Mesenchymal stem cell (in vitro differentiated cells and primary cell): Measurements from ENCODE around the gene FNDC3B.

Source experiments
- DNase-seq: peaks from one replicate; pipeline ENCODE4 v3.0.0-alpha.2; 2013
- H2AFZ ChIP-seq: one replicate; pipeline ENCODE4 v1.6.1; 2013; ENCODE audit warnings: low read depth, mild to moderate bottlenecking, control low read depth, inconsistent platforms, low read length, moderate library complexity
- H2AK5ac ChIP-seq: 2 replicates; pipeline ENCODE4 v1.6.1; 2013; ENCODE audit warnings: low read length, moderate library complexity, mild to moderate bottlenecking, inconsistent platforms; ENCODE audit not compliant: severe bottlenecking
- H2BK120ac ChIP-seq: one replicate; pipeline ENCODE4 v1.6.1; 2013; ENCODE audit warnings: low read depth, mild to moderate bottlenecking, inconsistent platforms, low read length, moderate library complexity
- H2BK12ac ChIP-seq, 2 experiments: one replicate each; pipeline ENCODE4 v1.6.1; 2013; ENCODE audit warnings: inconsistent platforms in 2 of 2, low read length in 2 of 2, mild to moderate bottlenecking in 2 of 2, moderate library complexity in 2 of 2, control low read depth in 1 of 2
- H2BK15ac ChIP-seq: one replicate; pipeline ENCODE4 v1.6.1; 2013; ENCODE audit warnings: mild to moderate bottlenecking, low read depth, inconsistent platforms; ENCODE audit not compliant: poor library complexity, severe bottlenecking
- H2BK5ac ChIP-seq: 2 replicates; pipeline ENCODE4 v1.6.1; 2013; ENCODE audit warnings: low read depth, mild to moderate bottlenecking, low read length, control low read depth, inconsistent platforms; ENCODE audit not compliant: poor library complexity, severe bottlenecking
- H3K14ac ChIP-seq, 2 experiments: one replicate each; pipeline ENCODE4 v1.6.1; 2013; ENCODE audit warnings: inconsistent platforms in 2 of 2, low read length in 2 of 2, control low read depth in 1 of 2, mild to moderate bottlenecking in 1 of 2, moderate library complexity in 1 of 2
- H3K18ac ChIP-seq, 2 experiments: one replicate each; pipeline ENCODE4 v1.6.1; 2013; ENCODE audit warnings: inconsistent platforms in 2 of 2, low read length in 2 of 2, control low read depth in 1 of 2, low read depth in 1 of 2, mild to moderate bottlenecking in 1 of 2
- H3K23ac ChIP-seq, 2 experiments: one replicate each; pipeline ENCODE4 v1.6.1; 2013; ENCODE audit warnings: inconsistent platforms in 2 of 2, low read length in 2 of 2, mild to moderate bottlenecking in 2 of 2, moderate library complexity in 2 of 2, control low read depth in 1 of 2
- H3K27ac ChIP-seq: 2 replicates; pipeline ENCODE4 v1.5.1; 2013; ENCODE audit warnings: mild to moderate bottlenecking, moderate library complexity, low read length, control low read depth, inconsistent platforms; ENCODE audit not compliant: poor library complexity, severe bottlenecking
- H3K27me3 ChIP-seq, 2 experiments: 2 replicates each; pipeline versions ENCODE4 v1.6.1 to v1.7.0; 2013; ENCODE audit warnings: low read length in 2 of 2, mild to moderate bottlenecking in 2 of 2, moderate library complexity in 2 of 2, control low read depth in 1 of 2, inconsistent platforms in 1 of 2; ENCODE audit not compliant: control insufficient read depth in 1 of 2, insufficient read depth in 1 of 2
- H3K36me3 ChIP-seq, 2 experiments: 2 replicates each; pipeline versions ENCODE4 v1.6.1 to v1.7.0; 2013; ENCODE audit warnings: low read length in 2 of 2, control low read depth in 1 of 2, inconsistent platforms in 1 of 2, low read depth in 1 of 2, mild to moderate bottlenecking in 1 of 2; ENCODE audit not compliant: insufficient read depth in 2 of 2, control insufficient read depth in 1 of 2
- H3K4ac ChIP-seq, 2 experiments: one replicate each; pipeline ENCODE4 v1.6.1; 2013; ENCODE audit warnings: inconsistent platforms in 2 of 2, low read length in 2 of 2, mild to moderate bottlenecking in 2 of 2, moderate library complexity in 2 of 2, control low read depth in 1 of 2, low read depth in 1 of 2
- H3K4me1 ChIP-seq: 2 replicates; pipeline ENCODE4 v1.6.1; 2013; ENCODE audit warnings: low read depth, low read length, control low read depth; ENCODE audit not compliant: control insufficient read depth, insufficient read depth
- H3K4me2 ChIP-seq: 2 replicates; pipeline ENCODE4 v1.6.1; 2013; ENCODE audit warnings: low read length, mild to moderate bottlenecking, inconsistent platforms; ENCODE audit not compliant: poor library complexity, severe bottlenecking
- H3K4me3 ChIP-seq, 2 experiments: 2 replicates each; pipeline versions ENCODE4 v1.5.1 to v1.7.0; 2013; ENCODE audit warnings: low read length in 2 of 2, mild to moderate bottlenecking in 2 of 2, control low read depth in 1 of 2, low read depth in 1 of 2; ENCODE audit not compliant: insufficient read depth in 1 of 2
- H3K79me1 ChIP-seq: replicated peaks from 2 replicates; pipeline ENCODE4 v1.6.1; 2013; ENCODE audit warnings: mild to moderate bottlenecking, control low read depth, low read length, inconsistent platforms; ENCODE audit not compliant: poor library complexity, severe bottlenecking
- H3K9ac ChIP-seq: 2 replicates; pipeline ENCODE4 v1.7.0; 2013; ENCODE audit warnings: mild to moderate bottlenecking, low read length, moderate library complexity
- H3K9me3 ChIP-seq: 2 replicates; pipeline ENCODE4 v1.7.0; 2013; ENCODE audit warnings: mild to moderate bottlenecking, low read length; ENCODE audit not compliant: control insufficient read depth
- H4K8ac ChIP-seq: one replicate; pipeline ENCODE4 v1.6.1; 2013; ENCODE audit warnings: inconsistent platforms, mild to moderate bottlenecking, low read length, moderate library complexity
- H4K91ac ChIP-seq: one replicate; pipeline ENCODE4 v1.6.1; 2013; ENCODE audit warnings: mild to moderate bottlenecking, low read length, inconsistent platforms
- WGBS: methylation state at CpG from one replicate; pipeline ENCODE4 v1.1.7; 2013; ENCODE audit warnings: mixed read lengths; 5-methylcytosine and 5-hydroxymethylcytosine counted together

Gene FNDC3B

GRCh38 chr3:172279974-172280373 lies 240.6 kb downstream of the FNDC3B start:
- Histone ChIP-seq H3K9ac (peak overlapping the region; percentile 17), H3K4me1 (peaks cover 10% of the 10 kb centered on the region), H3K27ac (peak overlapping the region; percentile 59), H4K8ac (peak overlapping the region; percentile 31), H3K23ac (no peak overlapping the region), H2BK120ac (no peak overlapping the region), H3K18ac (no peak overlapping the region), H3K79me1 (peaks cover 15% of the 10 kb centered on the region), H2AFZ (no peak overlapping the region), H3K27me3 (no peaks in the 10 kb centered on the region), H2BK12ac (no peak overlapping the region), H2BK5ac (no peak overlapping the region), H3K4me2 (no peak overlapping the region), H3K4me3 (no peak overlapping the region), H3K9me3 (no peaks in the 10 kb centered on the region), H3K36me3 (peaks cover 3 to 77% of the 10 kb centered on the region in 2 experiments), H2AK5ac (no peak overlapping the region), H4K91ac (no peak overlapping the region), H3K4ac (no peak overlapping the region), H2BK15ac (no peak overlapping the region), H3K14ac (no peak overlapping the region)
- WGBS: 89% methylated on average over 5 of the region's 8 CpGs
- no peak for DNase-seq

DNA sequence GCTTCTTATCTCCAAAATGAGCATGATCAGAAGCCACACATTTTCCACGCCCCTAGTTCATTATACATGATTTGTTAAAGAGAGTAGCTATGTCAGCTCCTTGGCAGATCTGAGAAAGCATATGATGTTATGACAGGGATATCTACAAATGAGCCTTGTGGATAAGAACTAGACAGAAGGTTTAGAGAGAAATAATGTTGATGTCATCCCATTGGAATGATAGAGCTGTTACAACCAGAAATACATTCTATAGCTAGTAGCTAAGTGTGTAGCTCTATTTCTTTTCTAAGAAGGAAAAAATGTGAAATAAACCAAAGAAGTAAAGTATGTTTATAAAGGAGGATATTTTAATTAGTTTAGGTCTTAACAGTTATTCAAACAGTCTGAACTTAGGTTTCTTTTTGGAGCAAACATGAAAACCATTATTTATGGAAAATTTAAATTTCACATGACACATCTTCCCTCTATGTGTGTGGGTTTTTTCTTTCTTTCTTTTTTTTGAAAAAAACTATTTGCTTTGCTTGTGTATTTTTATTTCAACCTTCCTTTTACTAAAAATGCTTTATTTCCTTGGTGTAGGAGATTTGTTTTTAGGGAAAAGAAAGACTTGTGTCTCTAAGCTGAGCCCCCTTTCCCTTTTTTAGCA lies 241.2 kb downstream of the FNDC3B start:
- peak overlapping the region; percentile 17 for H3K9ac ChIP-seq
- no peak overlapping the region for H3K4ac ChIP-seq
- no peak overlapping the region for H2AFZ ChIP-seq
- peaks cover 3 to 77% of the 10 kb centered on the region in 2 experiments for H3K36me3 ChIP-seq
- H3K27ac ChIP-seq: peak overlapping the region; percentile 80
- H2BK120ac ChIP-seq: no peak overlapping the region
- no peak overlapping the region for H3K14ac ChIP-seq
- H3K79me1 ChIP-seq: peaks cover 15% of the 10 kb centered on the region
- H4K8ac ChIP-seq: no peak overlapping the region
- H3K9me3 ChIP-seq: no peaks in the 10 kb centered on the region
- no peak overlapping the region for H3K23ac ChIP-seq
- H3K27me3 ChIP-seq: no peaks in the 10 kb centered on the region
- H3K18ac ChIP-seq: no peak overlapping the region
- no peak overlapping the region for H3K4me3 ChIP-seq
- peak; percentile 86 for DNase-seq
- no peak overlapping the region for H2BK5ac ChIP-seq
- H2BK15ac ChIP-seq: no peak overlapping the region
- peaks cover 13% of the 10 kb centered on the region for H3K4me1 ChIP-seq
- no peak overlapping the region for H2BK12ac ChIP-seq
- H3K4me2 ChIP-seq: no peak overlapping the region
- H2AK5ac ChIP-seq: no peak overlapping the region
- no peak overlapping the region for H4K91ac ChIP-seq
- WGBS: 40% methylated on average over 1 of the region's 1 CpG

DNA sequence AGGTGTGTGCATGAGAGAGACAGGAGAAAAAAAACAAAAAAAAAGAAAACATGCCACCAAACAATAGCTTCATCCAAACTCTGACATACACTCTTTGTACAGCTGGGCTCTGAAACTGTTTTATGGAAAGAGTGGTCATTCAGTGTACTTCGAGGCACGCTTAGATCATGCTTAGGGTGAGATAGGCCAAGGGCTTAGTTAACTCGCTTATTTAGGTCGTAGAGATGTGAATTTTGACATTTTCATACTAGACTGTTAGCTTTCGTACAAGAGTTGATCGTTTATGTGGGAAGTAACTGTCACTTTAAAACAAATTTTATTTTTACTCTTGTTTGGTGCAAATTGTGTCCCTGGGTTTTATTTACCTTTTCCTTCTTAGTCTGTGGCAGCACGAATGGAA lies 242.5 kb downstream of the FNDC3B start:
- H3K4ac ChIP-seq: no peak overlapping the region
- no peak overlapping the region for H2BK15ac ChIP-seq
- no peak overlapping the region for H2AK5ac ChIP-seq
- no peak overlapping the region for H2BK120ac ChIP-seq
- H3K36me3 ChIP-seq: peaks cover 5 to 77% of the 10 kb centered on the region in 2 experiments
- no peak overlapping the region for H3K14ac ChIP-seq
- no peak overlapping the region for H3K27ac ChIP-seq
- no peak overlapping the region for H3K23ac ChIP-seq
- H3K4me2 ChIP-seq: no peak overlapping the region
- DNase-seq: no peak
- H2BK5ac ChIP-seq: no peak overlapping the region
- H2AFZ ChIP-seq: no peak overlapping the region
- H3K79me1 ChIP-seq: peaks cover 15% of the 10 kb centered on the region
- H3K4me1 ChIP-seq: peaks cover 16% of the 10 kb centered on the region
- 95% methylated on average over 4 of the region's 7 CpGs for WGBS
- no peak overlapping the region for H4K8ac ChIP-seq
- no peak overlapping the region for H3K18ac ChIP-seq
- H2BK12ac ChIP-seq: no peak overlapping the region
- H3K9me3 ChIP-seq: no peaks in the 10 kb centered on the region
- no peak overlapping the region for H3K9ac ChIP-seq
- H3K4me3 ChIP-seq: no peak overlapping the region
- H3K27me3 ChIP-seq: no peaks in the 10 kb centered on the region
- H4K91ac ChIP-seq: no peak overlapping the region

DNA sequence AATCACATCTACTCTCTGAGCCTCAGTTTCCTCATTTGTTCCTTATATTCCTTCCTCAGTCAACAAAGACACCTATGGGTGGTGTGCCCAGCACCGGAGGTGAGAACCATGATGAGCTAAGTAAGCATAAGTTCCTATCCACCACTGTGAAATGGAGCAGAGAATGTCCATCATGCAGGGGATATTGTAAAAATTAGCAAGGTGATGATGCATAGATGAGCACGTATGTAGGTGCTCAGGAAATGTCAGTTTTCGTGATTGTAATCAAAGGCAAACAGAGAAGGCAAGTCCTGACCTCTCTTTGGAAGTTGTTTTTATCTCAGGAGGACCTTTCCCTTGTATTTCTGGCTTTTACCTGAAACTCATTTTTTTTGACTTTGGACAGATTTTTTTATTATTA lies 243.5 kb downstream of the FNDC3B start:
- H4K91ac ChIP-seq: no peak overlapping the region
- no peak overlapping the region for H3K4me2 ChIP-seq
- no peak overlapping the region for H2BK5ac ChIP-seq
- 97% methylated on average over 3 of the region's 3 CpGs for WGBS
- H3K23ac ChIP-seq: no peak overlapping the region
- H3K4me3 ChIP-seq: no peak overlapping the region
- peaks cover 15% of the 10 kb centered on the region for H3K79me1 ChIP-seq
- H3K4me1 ChIP-seq: peaks cover 20% of the 10 kb centered on the region
- no peak overlapping the region for H4K8ac ChIP-seq
- no peak overlapping the region for H2AFZ ChIP-seq
- H2BK15ac ChIP-seq: no peak overlapping the region
- DNase-seq: no peak
- no peak overlapping the region for H2AK5ac ChIP-seq
- no peaks in the 10 kb centered on the region for H3K27me3 ChIP-seq
- no peaks in the 10 kb centered on the region for H3K9me3 ChIP-seq
- no peak overlapping the region for H3K9ac ChIP-seq
- peaks cover 8 to 78% of the 10 kb centered on the region in 2 experiments for H3K36me3 ChIP-seq
- no peak overlapping the region for H3K18ac ChIP-seq
- H2BK12ac ChIP-seq: no peak overlapping the region
- no peak overlapping the region for H3K14ac ChIP-seq
- no peak overlapping the region for H2BK120ac ChIP-seq
- peak overlapping the region in 1 of 2 experiments; percentile 7 for H3K4ac ChIP-seq
- H3K27ac ChIP-seq: no peak overlapping the region
